Loucy (cell line): ENCODE measurements around the gene GCG.

Experiments
- CTCF ChIP-seq: fragments of 200-600 bp; sonication (generic); conservative IDR thresholded peaks from 2 replicates; pipeline ENCODE4 v1.5.1; 2014; ENCODE audit warnings: mild to moderate bottlenecking, antibody characterized with exemption, low read length
- EZH2phosphoT487 ChIP-seq: fragments of 200-600 bp; IDR thresholded peaks from 2 replicates; pipeline ENCODE4 v1.6.1; 2018; ENCODE audit warnings: antibody characterized with exemption, mild to moderate bottlenecking, moderate library complexity, borderline replicate concordance

- TF ChIP-seq CTCF (no peak), EZH2phosphoT487 (no peak)
Measured at GRCh38 chr2:162113776-162114168, 38.3 kb downstream of the GCG start.
